Measurements from ENCODE around the gene DOCK2. TPM values are rescaled to one million over a fixed set of nuclear protein-coding genes. Genes with fewer than 3 reads are reported as not detected.

Gene DOCK2
- total RNA-seq, 1 experiment from 2014 or later = 1.4 TPM

GRCh38 chr5:169810524-169810923 is 173.4 kb downstream of the DOCK2 start:
- no TSS peak for BruUV-seq (replicated peaks)
- in situ Hi-C loops (cut with HindIII; ENCODE audit: low pct_unique_long_range_greater_than_20kb, low sequenced_read_pairs) (no loop called here), intact Hi-C loops (cut with micrococcal nuclease; ENCODE audit: unreplicated experiment) (no loop called here)
- ATAC-seq (no peak), DNase-seq (ENCODE audit: low read depth, low spot score) (no peak)
- CTCF ChIA-PET = no interaction called here
- Histone ChIP-seq H3K27ac (ENCODE audit: low read length) (no peak overlapping the region), H3K4me1 (ENCODE audit: control insufficient read depth, insufficient read depth, low read length) (no peaks in the 10 kb centered on the region), H3K36me3 (ENCODE audit: control insufficient read depth, insufficient read depth, low read length) (no peaks in the 10 kb centered on the region), H3K4me3 (ENCODE audit: low read depth in 2 of 2, low read length in 2 of 2) (no peak overlapping the region), H3K27me3 (ENCODE audit: control insufficient read depth, insufficient read depth, low read length) (no peaks in the 10 kb centered on the region), H3K9me3 (ENCODE audit: control insufficient read depth, insufficient read depth, low read depth, low read length) (no peaks in the 10 kb centered on the region; the same call in 1 of the 2 replicates)
- no peak for TF ChIP-seq SIN3A (IDR thresholded peaks at IDR 0.05; ENCODE audit: borderline replicate concordance, insufficient read depth, low read depth, low read length)
- TF ChIP-seq POLR2AphosphoS5 (IDR thresholded peaks at IDR 0.05; ENCODE audit: low read depth, low read length) = no peak
- TF ChIP-seq CTCF (IDR thresholded peaks at IDR 0.05) = no peak
- TF ChIP-seq REST (IDR thresholded peaks at IDR 0.05; ENCODE audit: insufficient read depth in 1 of 2, low read depth in 2 of 2, low read length in 1 of 2) = no peak
- no peak for TF ChIP-seq TCF7L2 (IDR thresholded peaks at IDR 0.05; ENCODE audit: low read depth, low read length)
- POLR2A ChIA-PET = no interaction called here

DNA sequence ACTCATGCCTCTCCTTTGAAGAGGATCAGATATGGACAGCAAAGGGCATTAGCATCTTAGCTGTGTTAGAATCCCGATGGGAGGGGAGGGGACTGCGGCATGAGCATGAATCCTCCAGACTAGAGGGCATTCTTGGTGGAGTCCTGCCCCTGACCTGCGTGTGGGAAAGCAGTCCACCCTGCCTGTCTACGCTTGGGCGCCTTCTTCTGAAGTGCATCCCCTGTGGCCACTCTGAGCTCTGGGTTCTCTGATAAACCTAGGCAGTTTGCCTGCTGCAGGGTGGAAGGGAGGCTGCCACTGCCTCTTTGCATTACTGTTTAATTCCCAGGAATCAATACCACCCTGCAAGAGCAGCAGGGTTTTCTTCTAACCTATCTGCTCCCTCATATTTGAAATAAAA is 173.9 kb downstream of the DOCK2 start:
- Histone ChIP-seq H3K4me3 (ENCODE audit: low read depth in 2 of 2, low read length in 2 of 2) (no peak overlapping the region), H3K27ac (ENCODE audit: low read length) (no peak overlapping the region), H3K4me1 (ENCODE audit: control insufficient read depth, insufficient read depth, low read length) (no peaks in the 10 kb centered on the region), H3K27me3 (ENCODE audit: control insufficient read depth, insufficient read depth, low read length) (no peaks in the 10 kb centered on the region), H3K9me3 (ENCODE audit: control insufficient read depth, insufficient read depth, low read depth, low read length) (no peaks in the 10 kb centered on the region; the same call in 1 of the 2 replicates), H3K36me3 (ENCODE audit: control insufficient read depth, insufficient read depth, low read length) (no peaks in the 10 kb centered on the region)
- in situ Hi-C loops (cut with HindIII; ENCODE audit: low pct_unique_long_range_greater_than_20kb, low sequenced_read_pairs) = no loop called here
- no TSS peak for BruUV-seq (replicated peaks)
- ATAC-seq (no peak), DNase-seq (ENCODE audit: low read depth, low spot score) (no peak)
- ChIA-PET CTCF (no interaction called here), POLR2A (no interaction called here)
- intact Hi-C loops (cut with micrococcal nuclease; ENCODE audit: unreplicated experiment) = no loop called here
- no peak for TF ChIP-seq REST (IDR thresholded peaks at IDR 0.05; ENCODE audit: insufficient read depth in 1 of 2, low read depth in 2 of 2, low read length in 1 of 2)
- TF ChIP-seq POLR2AphosphoS5 (IDR thresholded peaks at IDR 0.05; ENCODE audit: low read depth, low read length) = no peak
- no peak for TF ChIP-seq TCF7L2 (IDR thresholded peaks at IDR 0.05; ENCODE audit: low read depth, low read length)
- TF ChIP-seq SIN3A (IDR thresholded peaks at IDR 0.05; ENCODE audit: borderline replicate concordance, insufficient read depth, low read depth, low read length) = no peak
- no peak for TF ChIP-seq CTCF (IDR thresholded peaks at IDR 0.05)
